ENCODE results near the gene C9orf153.

- TF ChIP-seq POLR2A (IDR thresholded peaks at IDR 0.05; ENCODE audit: low read length) (no peak), GATA1 (IDR thresholded peaks at IDR 0.05; ENCODE audit: low read depth, low read length) (no peak)
These were observed 3.0 kb upstream of the C9orf153 start for GRCh38 chr9:86262492-86262891.
